GM19328 (cell line): ENCODE data around the gene CLNK.
"Not testable (repeated sequence)": the region's sequence is repeated elsewhere in the genome, so short reads cannot be mapped to it uniquely, and the experiment has no call there.

Source experiments
- ATAC-seq: cut with Tn5 transposase; IDR thresholded peaks from one replicate; pipeline ENCODE4 v1.9.1; 2021; ENCODE audit warnings: mild to moderate bottlenecking, moderate library complexity; ENCODE audit not compliant: unreplicated experiment

The CLNK gene

DNA sequence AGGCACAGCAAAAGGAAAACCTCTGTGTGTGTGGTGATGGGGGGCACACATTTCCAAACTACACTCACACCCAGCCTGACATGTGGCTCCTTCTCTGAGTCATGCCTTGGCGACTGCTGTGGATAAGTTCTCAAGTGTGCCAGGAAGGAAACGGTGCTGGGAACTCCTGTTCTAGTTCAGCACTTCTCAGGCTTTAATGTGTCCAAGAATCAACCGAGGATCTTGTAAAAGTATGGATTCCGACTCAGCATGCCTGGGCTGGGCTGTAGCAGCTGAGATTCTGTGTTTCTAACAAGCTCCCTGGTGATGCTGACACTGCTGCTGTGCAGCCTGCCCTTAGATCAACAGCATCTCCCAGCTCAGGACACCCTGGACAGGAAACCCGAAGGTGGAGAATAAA lies 20.2 kb downstream of the CLNK start:
- ATAC-seq = no peak

DNA sequence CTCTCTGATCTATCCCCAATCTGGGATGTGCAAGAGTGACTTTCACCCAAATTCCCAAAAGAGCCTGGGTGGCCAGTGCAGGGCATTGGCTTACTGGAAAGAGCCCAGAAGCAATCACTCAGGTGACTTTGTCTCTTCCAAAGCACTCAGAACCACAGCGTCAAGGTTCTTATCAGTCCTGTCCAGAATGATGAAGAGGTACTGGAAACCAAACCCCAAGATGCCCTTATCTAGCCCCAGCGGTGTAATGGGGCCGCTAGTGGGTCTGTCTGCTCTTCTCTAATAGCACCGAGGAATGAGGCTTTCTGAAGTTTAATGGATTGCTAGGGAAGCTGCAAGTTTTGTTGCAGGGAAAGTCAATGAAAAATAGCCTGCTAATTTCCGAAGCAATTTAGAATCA lies 21.6 kb downstream of the CLNK start:
- ATAC-seq = no peak

DNA sequence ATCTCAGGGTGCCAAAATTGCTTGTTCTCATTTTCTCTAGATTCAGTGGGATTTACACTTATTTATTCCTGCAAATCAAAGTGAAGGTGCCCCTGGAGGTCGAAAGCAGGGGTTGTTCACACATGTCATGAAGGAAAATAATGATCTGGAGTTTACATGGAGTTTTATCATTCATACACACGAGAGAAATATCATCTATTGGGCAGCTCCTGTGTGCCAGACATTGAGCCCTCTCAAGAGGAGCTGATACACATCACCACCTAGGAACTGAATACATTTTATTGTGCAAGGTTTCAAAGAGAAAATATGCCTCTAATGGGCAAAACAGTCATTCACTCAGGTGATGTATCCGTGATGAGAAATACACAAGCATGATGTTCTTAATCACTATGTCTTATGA lies 23.5 kb downstream of the CLNK start:
- ATAC-seq = no peak

DNA sequence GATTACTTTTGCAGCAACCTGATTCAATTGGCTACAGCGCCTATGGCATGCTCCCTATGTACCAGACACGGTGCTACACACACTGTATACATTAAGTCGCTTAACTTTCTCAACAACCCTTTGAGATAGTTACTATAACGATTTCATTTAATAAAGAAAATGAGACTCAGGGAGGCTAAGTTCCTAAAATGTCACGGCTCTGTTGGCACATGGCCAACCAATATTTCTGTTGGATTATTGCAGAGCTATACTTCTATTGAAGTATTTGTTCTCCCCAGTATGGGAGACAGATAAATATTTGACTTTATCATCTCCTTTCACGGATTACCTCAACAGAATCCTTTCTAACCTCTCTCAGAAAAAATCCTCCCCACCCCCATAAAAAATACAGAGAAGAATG lies 25.3 kb downstream of the CLNK start:
- ATAC-seq = no peak

DNA sequence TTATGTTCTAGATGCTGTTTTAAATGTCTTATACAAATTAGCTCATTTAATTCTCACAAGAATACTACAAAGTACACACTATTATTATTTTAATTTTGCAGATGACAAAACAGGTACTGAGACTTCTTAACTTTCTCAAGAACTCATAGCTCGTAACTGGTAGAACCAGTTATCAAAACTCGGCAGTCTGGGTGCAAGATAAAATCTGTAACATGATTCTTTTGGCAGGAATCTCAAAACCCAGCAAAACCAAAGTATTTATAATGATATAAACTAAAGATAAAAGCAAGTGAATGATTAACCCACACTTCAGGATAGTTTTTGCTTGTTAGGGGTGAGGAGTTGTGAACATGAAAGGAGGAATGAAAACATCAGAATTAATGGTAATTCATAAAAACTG lies 27.6 kb downstream of the CLNK start:
- ATAC-seq = no peak

DNA sequence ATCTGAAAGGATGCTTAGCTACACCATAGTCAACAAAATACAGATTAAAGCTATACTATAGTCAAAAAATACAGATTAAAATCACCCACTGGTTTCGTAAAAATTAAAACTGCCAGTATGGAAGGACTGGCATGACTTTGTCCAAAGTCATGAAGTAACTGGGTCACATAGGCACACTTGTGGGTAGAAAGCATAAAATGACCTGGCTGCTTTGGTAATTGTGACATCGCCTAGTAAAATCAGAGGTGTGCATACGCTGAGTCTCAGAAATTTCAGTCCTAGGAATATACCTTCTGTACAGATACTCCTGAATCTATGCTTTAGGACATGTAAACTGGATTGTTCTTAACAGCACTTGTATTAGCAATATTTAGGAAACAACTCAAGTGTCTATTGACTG lies 28.1 kb downstream of the CLNK start:
- ATAC-seq = no peak

DNA sequence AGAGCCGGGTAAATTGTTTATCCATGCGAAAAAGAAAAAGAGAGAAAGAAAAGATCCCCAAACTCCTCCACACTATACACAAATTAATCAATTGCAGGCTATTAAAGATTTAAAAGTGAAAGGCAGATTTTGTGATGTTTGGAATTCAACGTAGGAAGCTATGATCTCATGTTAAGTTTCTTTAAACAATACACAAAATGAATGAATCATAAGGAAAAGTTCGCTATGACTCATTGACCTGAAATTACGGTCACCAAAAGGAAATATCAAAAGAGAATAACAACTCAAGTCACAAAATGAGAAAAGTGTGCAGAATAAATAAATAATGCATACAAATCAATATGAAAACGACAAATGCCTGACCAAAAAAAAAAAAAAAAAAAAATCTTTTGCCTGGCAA lies 28.6 kb downstream of the CLNK start:
- no peak for ATAC-seq

DNA sequence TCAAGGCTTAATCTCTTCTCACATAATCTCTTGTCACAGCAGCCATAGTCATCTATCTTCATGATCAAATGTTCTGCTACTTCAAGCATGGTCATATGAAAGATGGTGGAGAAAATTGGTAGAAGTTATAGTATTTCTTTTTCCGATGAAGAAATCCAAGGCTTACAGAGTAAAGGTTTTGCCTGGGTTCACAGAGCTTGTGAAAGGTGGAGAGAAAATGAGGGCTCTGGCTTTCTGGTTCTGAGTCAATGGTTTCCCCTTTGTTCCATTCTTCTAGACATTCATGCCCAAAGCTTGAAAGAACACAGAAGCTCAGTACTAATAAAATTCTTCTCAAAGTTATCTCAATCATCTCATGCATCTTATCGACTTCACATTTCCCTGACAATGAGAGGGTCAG lies 36.1 kb downstream of the CLNK start:
- ATAC-seq = no peak

DNA sequence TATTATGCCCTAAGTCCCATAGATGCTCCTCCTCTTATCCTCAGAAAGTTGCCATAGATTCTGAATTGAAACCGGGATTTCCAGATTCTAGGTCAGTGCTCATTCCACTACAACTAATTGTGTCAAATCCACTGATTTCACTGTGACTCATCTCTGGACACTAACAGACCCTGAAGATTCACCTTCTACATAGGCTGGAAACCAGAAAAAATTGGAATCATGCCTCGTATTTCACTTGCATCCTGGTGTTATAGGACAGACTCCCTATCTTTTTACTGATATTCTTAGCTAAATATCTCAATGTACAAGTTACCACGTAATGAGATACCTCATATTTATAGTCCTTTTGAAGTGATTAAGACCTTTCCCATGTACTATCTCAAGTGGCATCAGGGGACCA lies 36.7 kb downstream of the CLNK start:
- no peak for ATAC-seq

DNA sequence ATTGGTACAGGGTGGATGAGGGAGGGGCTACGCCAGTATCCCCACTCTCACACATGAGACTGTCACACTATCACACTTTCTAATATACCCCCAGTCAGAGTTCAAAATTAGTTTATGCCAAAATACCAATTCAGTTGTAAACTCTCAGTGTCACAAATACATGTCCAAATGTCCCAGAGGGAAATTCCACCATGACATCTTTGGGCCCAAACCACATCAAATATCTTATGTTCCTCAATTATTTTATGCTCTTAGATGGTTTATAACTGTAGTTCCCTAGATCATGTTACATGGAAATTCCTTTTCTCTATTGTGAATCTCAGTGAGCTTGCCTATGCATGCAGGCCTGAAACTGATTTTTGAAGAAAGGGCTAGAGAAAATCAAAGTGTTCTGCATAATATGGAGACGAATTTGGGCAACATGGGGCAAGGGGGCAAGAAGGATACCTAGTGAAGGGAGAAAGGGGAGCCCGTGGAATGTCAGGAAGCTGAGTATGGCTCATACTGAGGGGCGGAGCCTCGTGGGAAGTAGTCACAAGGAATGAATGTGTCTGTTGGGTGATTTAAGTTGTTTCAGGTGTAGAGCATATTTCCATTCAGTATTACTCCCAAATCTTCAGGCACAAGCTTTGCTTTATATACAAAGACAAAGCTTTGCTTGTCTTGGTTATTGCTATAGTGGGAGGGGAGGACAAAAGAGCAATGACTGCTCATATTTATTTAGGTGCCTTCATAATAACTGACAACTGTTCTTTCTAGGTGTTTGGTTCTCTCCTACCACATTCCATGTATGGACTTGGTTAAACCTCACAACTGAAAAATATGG lies 40.8 kb downstream of the CLNK start:
- ATAC-seq = no peak

DNA sequence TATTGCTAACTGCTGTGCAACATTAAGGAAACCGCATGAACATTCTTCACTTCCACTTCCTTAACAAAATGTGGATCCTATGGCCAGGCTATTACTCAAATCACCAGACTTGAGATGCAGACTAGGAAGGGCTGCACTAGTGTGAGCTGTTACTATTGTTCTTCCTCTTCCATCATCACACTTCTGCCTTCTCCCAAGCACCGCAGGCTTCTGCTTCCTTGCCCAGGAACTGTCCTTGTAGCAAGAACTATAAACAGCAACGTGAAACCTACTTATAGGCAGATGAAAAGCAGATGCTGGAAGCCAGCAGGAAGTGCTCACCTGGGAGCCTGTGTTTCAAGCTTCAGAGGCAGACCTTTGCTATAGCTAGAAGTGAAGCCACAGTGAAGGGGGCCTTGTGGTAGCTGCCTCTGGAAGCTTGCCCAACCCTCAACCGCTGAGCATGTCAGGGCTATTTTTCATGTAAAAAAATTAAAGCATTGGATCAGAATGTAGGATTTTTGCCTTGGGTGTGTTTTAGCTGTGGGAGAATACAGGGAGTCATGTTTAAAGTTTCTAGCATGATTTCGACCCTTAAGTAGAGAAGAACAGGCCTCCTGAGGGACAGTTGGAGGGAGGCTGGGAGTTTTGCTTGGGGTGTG lies 43.9 kb downstream of the CLNK start:
- ATAC-seq = no peak

DNA sequence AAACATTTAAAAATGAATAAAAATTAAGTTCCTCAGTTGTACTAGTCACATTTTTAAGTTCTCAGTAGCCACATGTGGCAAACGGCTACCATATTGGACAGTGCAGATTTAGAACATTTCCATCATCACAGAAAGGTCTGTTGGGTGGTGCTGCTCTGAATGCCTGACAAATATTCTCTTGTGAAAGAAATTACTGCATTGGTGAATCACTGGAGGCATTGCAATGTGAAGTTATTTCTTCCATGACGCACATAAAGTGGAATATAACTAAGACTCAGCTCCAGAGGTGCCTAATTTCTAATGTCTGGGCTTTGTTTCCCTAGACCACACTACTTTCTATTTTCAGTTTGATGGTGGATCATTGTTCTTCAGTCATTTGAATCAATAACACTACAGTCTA lies 44.9 kb downstream of the CLNK start:
- ATAC-seq = no peak

DNA sequence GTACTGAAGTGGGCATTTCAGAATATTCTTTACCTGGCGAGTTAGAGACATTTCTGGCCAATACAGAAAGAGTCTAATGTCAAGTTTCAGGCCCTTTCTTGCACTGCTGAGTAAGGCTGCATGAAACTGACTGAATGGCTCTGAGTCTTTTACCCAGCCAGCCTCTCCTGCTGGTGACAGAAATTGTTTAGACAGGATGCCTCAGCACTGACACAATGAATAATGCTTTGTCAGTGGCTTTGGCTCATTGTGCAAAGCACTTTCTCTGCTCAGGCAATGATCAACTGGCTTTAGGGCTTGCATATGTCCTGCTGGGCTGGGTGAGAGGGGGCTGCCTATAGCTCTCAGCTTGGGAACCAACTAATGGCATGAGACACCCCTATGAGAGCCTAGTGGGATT lies 45.5 kb downstream of the CLNK start:
- ATAC-seq = no peak

DNA sequence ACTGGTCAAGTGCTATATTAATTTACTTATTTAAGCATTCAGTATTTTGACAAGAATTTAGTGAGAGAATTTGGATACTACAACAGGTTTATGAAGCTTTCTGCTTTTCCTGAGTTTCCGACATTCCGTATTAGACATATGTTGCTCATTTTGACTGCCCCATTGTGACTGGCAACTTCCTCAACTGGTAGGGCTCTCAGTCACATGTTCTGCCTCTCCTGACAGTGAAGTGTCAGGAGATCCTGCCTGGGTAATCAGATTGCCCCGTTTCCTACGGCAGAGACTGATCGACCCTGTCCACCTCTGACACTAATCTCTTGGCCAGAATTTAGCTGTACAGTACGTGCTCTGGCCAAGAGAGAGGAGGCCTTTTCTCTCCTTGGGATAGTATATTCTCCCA lies 49.5 kb downstream of the CLNK start:
- no peak for ATAC-seq

DNA sequence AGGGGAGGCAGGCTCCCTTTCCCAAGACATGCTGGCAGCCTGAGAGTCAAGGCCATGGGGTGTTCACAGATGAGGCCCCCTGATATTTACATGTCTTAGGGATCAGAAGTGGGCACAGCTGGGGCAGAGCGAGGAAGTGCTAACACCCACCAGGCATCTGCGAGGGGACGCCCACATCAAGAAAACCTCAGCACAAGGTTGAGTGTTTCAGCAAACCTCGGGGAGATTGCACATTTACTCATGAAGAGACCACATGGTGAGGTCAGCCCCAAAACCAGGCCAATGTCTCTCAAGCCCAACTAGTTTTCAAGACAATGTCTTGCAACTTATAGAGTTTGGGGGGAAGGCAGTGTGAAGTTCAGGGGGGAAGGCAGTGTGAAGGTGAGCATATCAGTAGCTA lies 55.2 kb downstream of the CLNK start:
- no peak for ATAC-seq

DNA sequence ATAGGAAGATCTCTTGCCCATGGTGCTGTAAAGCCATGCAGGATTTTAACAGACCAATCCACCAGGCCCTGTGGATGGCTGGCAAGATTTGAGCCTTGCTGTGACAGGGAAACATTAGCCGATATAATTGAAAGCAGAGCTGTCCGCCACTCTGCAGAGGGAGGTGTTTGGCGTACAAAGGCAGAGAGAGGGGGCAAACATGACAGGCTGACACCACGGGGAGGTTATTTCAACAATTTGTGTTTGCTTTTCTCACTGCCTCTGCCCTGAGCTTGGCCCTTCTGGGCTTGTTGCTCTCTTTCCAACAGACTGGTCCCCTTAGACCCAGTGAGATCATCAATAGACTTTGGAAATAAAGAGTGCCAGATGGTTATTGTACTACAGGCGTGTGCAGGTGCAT lies 59.4 kb downstream of the CLNK start:
- ATAC-seq = no peak

DNA sequence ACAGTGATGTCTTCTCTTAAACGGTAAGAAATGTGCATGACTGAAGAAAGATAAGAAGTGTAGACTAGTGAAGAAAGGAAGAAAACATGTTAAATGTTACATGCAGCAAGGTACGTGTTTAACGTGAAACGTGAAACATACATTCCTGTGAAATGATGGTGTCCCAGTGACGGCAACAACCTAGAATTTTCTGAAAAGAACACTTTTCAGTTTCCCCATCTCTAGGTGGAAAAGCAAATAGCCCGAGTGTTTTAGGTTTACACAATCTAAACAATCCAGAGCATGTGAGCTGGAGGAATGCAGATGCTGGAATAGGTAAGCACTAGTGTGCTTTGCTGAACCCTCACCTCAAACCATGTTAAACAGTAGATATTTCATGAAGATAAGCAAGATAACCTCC lies 60.7 kb downstream of the CLNK start:
- ATAC-seq = no peak

DNA sequence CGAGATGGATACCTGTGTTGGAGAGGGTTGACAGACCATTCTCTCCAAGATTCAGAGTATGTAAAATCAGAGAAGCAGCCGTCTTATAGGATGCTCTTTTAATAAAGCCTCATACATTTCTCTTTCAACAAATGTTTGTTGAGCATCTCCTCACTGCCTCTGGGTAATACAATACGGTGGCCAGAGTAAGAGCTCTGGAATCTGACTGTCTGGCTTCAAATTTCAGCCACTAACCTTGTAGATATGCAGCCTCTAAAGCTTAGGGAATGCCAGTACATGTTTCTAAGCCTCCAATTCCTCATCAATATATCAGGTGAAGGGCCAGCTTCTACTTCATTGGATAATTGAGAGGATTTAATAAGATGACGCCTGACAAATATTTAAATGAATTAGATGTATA lies 61.3 kb downstream of the CLNK start:
- no peak for ATAC-seq

DNA sequence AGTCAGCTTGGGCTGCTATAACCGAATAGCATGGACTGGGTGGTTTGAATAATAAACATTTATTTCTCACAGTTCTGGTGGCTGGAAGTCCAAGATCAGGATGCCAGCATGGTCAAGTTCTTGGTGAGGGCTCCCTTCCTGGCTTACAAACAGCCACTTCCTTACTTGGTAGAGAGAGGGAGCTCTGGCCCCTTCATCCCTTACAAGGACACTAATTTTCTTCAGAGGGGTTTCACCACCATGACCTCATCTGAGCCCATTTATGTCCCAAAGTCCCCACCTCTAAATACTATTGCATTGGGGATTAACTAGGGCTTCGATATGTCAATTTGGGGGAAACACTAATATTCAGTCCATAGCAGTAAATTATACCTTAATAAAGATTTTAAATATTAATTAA lies 61.8 kb downstream of the CLNK start:
- no peak for ATAC-seq

DNA sequence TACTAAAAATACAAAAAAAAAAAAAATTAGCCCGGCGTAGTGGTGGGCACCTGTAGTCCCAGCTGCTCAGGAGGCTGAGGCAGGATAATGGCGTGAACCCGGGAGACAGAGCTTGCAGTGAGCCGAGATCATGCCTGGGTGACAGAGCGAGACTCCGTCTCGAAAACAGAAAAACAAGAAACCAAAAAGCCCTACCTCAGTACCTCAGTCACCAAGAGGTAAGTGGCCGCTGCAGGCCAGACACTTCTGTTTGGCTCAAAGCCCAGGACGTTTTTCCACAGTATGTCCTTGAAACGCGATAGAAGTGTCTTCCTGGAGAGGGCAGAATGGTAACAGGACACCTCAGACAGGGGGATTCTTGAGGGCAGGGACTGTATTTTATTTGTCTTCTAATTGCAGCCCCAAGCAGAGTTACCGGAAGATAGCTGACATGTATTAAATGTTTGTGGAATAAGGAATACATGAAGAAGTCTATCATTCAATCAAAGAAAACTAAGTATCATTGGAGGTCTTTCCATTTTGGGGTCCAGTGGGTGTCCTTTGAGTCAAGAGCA lies 63.6 kb downstream of the CLNK start:
- no peak for ATAC-seq

DNA sequence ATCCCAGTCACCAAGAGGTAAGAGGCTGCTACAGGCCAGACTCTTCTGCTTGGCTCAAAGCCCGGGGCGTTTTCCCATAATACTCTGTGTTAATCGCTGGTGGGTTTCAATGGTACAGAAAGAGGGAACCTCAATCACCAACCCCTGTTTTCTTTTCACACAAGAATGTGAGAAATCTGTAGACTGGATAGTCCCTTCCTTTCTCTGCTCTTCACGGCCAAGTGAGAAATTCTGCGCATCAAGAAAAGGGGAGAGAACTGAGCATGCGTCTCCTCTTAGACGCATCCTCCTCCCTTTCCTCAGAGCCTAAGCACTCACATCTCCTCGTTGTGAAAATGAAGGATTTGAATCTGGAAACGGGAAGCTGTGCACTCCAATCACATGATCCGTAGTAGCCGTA lies 64.7 kb downstream of the CLNK start:
- ATAC-seq = no peak

DNA sequence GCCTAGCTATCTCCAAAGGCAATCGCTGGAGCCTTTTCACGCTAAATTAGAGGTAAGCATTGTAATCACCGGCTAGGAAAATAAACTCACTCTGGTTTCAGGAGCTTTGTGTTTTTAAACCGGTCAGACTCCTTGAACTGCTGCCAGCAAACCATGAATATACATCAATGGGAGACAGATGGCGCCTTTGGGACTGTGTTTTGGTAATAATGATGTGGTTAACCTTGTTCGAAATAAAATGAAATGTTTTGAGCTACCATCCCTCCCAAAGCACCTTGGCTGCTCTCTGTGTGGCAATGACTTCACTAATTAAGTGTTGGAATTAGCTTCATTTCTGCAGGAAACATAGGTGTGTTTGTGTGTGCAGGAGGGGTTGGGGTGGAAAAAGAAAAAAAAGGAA lies 65.3 kb downstream of the CLNK start:
- no peak for ATAC-seq

DNA sequence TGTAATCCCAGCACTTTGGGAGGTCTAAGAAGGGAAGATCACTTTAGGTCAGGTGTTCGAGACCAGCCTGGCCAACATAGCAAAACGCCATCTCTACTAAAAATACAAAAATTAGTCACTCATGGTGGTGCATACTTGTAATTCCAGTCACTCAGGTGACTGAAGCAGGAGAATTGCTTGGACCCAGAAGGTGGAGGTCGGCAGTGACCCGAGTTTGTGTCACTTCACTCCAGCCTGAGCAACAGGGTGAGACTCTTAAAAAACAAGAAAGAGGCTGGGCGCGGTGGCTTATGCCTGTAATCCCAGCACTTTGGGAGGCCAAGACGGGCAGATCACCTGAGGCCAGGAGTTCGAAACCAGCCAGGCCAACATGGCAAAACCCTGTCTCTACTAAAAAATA lies 69.6 kb downstream of the CLNK start:
- ATAC-seq = not testable (repeated sequence)
